IMR-90 (cell line): ENCODE data around the gene ATXN3. TPM values are rescaled to one million over a fixed set of nuclear protein-coding genes. Genes with fewer than 3 reads are reported as not detected.

Experiments used
- ATAC-seq: fragments of 200-7000 bp; cut with Tn5 transposase; 2 replicates; pipeline ENCODE4 v1.9.1; 2020; ENCODE audit warnings: low read depth, mild to moderate bottlenecking, moderate library complexity
- BruUV-seq: library from RNA; stranded (reverse); fragments of 400-500 nt; replicated peaks from 2 replicates; lab custom pipeline; 2021; lab: Mats Ljungman, UMichigan
- CTCF ChIA-PET: fragments of 300-600 bp; formaldehyde crosslinking; extraction: SDS; loops from one replicate; lab custom pipeline; 2021; ENCODE audit warnings: antibody characterized with exemption; lab: Yijun Ruan, JAX
- POLR2A ChIA-PET: fragments of 300-600 bp; sonication (Branson Sonifier 250); formaldehyde crosslinking; loops from one replicate; lab custom pipeline; 2022; ENCODE audit warnings: antibody characterized with exemption; ENCODE audit not compliant: unreplicated experiment; lab: Charles Lee
- DNase-seq: peaks from one replicate; pipeline ENCODE4 v3.0.0; 2013
- H2AFZ ChIP-seq: replicated peaks from 2 replicates; pipeline ENCODE3; 2013; ENCODE audit warnings: low read length, mild to moderate bottlenecking; ENCODE audit not compliant: poor library complexity
- H2AK5ac ChIP-seq: 2 replicates; pipeline ENCODE4 v1.6.1; 2013; ENCODE audit warnings: low read depth, low read length, inconsistent platforms
- H2AK9ac ChIP-seq: replicated peaks from 2 replicates; pipeline ENCODE3; 2013; ENCODE audit warnings: mild to moderate bottlenecking, low read depth, low read length, moderate library complexity; ENCODE audit not compliant: poor library complexity
- H2BK120ac ChIP-seq: 2 replicates; pipeline ENCODE4 v1.6.1; 2013; ENCODE audit warnings: low read depth, low read length, inconsistent platforms
- H2BK15ac ChIP-seq: 3 replicates; pipeline ENCODE4 v1.6.1; 2013; ENCODE audit warnings: low read depth, low read length, inconsistent platforms
- H2BK20ac ChIP-seq: 2 replicates; pipeline ENCODE4 v1.6.1; 2013; ENCODE audit warnings: low read depth, mild to moderate bottlenecking, inconsistent platforms, low read length, moderate library complexity
- H2BK5ac ChIP-seq: 2 replicates; pipeline ENCODE4 v1.6.1; 2013; ENCODE audit warnings: mild to moderate bottlenecking, low read depth, low read length, inconsistent platforms; ENCODE audit not compliant: poor library complexity, severe bottlenecking
- H3K14ac ChIP-seq: replicated peaks from 2 replicates; pipeline ENCODE4 v1.6.1; 2013; ENCODE audit warnings: low read depth, low read length, inconsistent platforms
- H3K18ac ChIP-seq: 2 replicates; pipeline ENCODE4 v1.6.1; 2013; ENCODE audit warnings: low read depth, low read length, control low read depth
- H3K23ac ChIP-seq: 2 replicates; pipeline ENCODE4 v1.6.1; 2013; ENCODE audit warnings: low read depth, low read length, inconsistent platforms
- H3K27ac ChIP-seq: 2 replicates; pipeline ENCODE4 v1.5.1; 2013; ENCODE audit warnings: mild to moderate bottlenecking, control low read depth, low read length; ENCODE audit not compliant: insufficient read depth
- H3K27me3 ChIP-seq: 2 replicates; pipeline ENCODE4 v1.6.1; 2013; ENCODE audit warnings: low read length; ENCODE audit not compliant: control insufficient read depth, insufficient read depth
- H3K36me3 ChIP-seq: 2 replicates; pipeline ENCODE4 v1.6.1; 2013; ENCODE audit warnings: low read length, mixed read lengths; ENCODE audit not compliant: control insufficient read depth, insufficient read depth
- H3K4ac ChIP-seq: 2 replicates; pipeline ENCODE4 v1.6.1; 2013; ENCODE audit warnings: low read depth, low read length, inconsistent platforms
- H3K4me1 ChIP-seq: 2 replicates; pipeline ENCODE4 v1.6.1; 2013; ENCODE audit warnings: low read length, mixed read lengths; ENCODE audit not compliant: control insufficient read depth, insufficient read depth
- H3K4me2 ChIP-seq: 2 replicates; pipeline ENCODE4 v1.6.1; 2013; ENCODE audit warnings: low read depth, mild to moderate bottlenecking, control low read depth, low read length, moderate library complexity
- H3K4me3 ChIP-seq: 2 replicates; pipeline ENCODE4 v1.5.1; 2013; ENCODE audit warnings: low read depth, mild to moderate bottlenecking, control low read depth, low read length, moderate library complexity; ENCODE audit not compliant: insufficient read depth
- H3K56ac ChIP-seq: 2 replicates; pipeline ENCODE4 v1.6.1; 2013; ENCODE audit warnings: low read length, inconsistent platforms; ENCODE audit not compliant: insufficient read depth; ENCODE audit errors: extremely low read depth
- H3K79me1 ChIP-seq, 2 experiments: 2 replicates each; pipeline ENCODE4 v1.6.1; 2013; ENCODE audit warnings: low read length in 2 of 2, inconsistent platforms in 1 of 2, low read depth in 1 of 2
- H3K9ac ChIP-seq: 2 replicates; pipeline ENCODE4 v1.6.1; 2013; ENCODE audit warnings: low read depth, low read length, control low read depth
- H3K9me1 ChIP-seq: 2 replicates; pipeline ENCODE4 v1.6.1; 2013; ENCODE audit warnings: low read length, inconsistent platforms; ENCODE audit not compliant: insufficient read depth
- H3K9me3 ChIP-seq: 2 replicates; pipeline ENCODE4 v1.6.1; 2013; ENCODE audit warnings: low read length; ENCODE audit not compliant: control insufficient read depth, insufficient read depth
- H4K20me1 ChIP-seq: 2 replicates; pipeline ENCODE4 v1.6.1; 2013; ENCODE audit warnings: low read length, inconsistent platforms; ENCODE audit not compliant: insufficient read depth
- H4K5ac ChIP-seq: 2 replicates; pipeline ENCODE4 v1.6.1; 2013; ENCODE audit warnings: mild to moderate bottlenecking, low read depth, low read length, control low read depth
- H4K8ac ChIP-seq, 2 experiments: 2 replicates each; pipeline ENCODE4 v1.6.1; 2013; ENCODE audit warnings: low read depth in 2 of 2, low read length in 2 of 2, control low read depth in 1 of 2, inconsistent platforms in 1 of 2
- H4K91ac ChIP-seq: 2 replicates; pipeline ENCODE4 v1.6.1; 2013; ENCODE audit warnings: low read depth, low read length, inconsistent platforms; ENCODE audit not compliant: insufficient read depth
- BHLHE40 ChIP-seq: fragments of 150-350 bp; IDR thresholded peaks from 2 replicates; pipeline ENCODE4 v1.6.1; 2016; ENCODE audit warnings: mild to moderate bottlenecking, low read depth, low read length
- CEBPB ChIP-seq: IDR thresholded peaks from 2 replicates; pipeline ENCODE4 v1.6.1; 2012; ENCODE audit warnings: low read depth, low read length, improper control_type of control experiment
- CHD1 ChIP-seq: IDR thresholded peaks from 2 replicates; pipeline ENCODE4 v1.6.1; 2012; ENCODE audit warnings: low read depth, low read length, improper control_type of control experiment
- FOS ChIP-seq: fragments of 150-350 bp; IDR thresholded peaks from 2 replicates; pipeline ENCODE4 v1.6.1; 2016; ENCODE audit warnings: low read depth, low read length
- MAFK ChIP-seq: IDR thresholded peaks from 2 replicates; pipeline ENCODE4 v1.6.1; 2012; ENCODE audit warnings: low read depth, low read length, improper control_type of control experiment
- MAZ ChIP-seq: IDR thresholded peaks from 2 replicates; pipeline ENCODE4 v1.6.1; 2012; ENCODE audit warnings: low read depth, mild to moderate bottlenecking, low read length, improper control_type of control experiment, moderate library complexity, borderline replicate concordance
- MXI1 ChIP-seq: IDR thresholded peaks from 2 replicates; pipeline ENCODE4 v1.6.1; 2012; ENCODE audit warnings: low read depth, mild to moderate bottlenecking, low read length, moderate library complexity, borderline replicate concordance
- NFE2L2 ChIP-seq: fragments of 150-350 bp; IDR thresholded peaks from 2 replicates; pipeline ENCODE4 v1.6.1; 2016; ENCODE audit warnings: low read depth, mild to moderate bottlenecking, low read length
- POLR2A ChIP-seq: IDR thresholded peaks from 2 replicates; pipeline ENCODE4 v1.6.1; 2012; ENCODE audit warnings: mild to moderate bottlenecking, low read depth, low read length
- RAD21 ChIP-seq: IDR thresholded peaks from 2 replicates; pipeline ENCODE4 v1.6.1; 2012; ENCODE audit warnings: low read length, improper control_type of control experiment
- RCOR1 ChIP-seq: IDR thresholded peaks from 2 replicates; pipeline ENCODE4 v1.6.1; 2012; ENCODE audit warnings: mild to moderate bottlenecking, low read length, improper control_type of control experiment; ENCODE audit not compliant: insufficient replicate concordance
- SMC3 ChIP-seq: fragments of 150-350 bp; IDR thresholded peaks from 2 replicates; pipeline ENCODE4 v1.6.1; 2016; ENCODE audit warnings: low read depth, mild to moderate bottlenecking, antibody characterized with exemption, low read length, moderate library complexity
- WGBS, 2 experiments: methylation state at CpG; one replicate each; pipeline versions ENCODE4 v1.1.5 to v1.1.7; 2013; ENCODE audit warnings: missing lambda C conversion rate in 2 of 2; ENCODE audit not compliant: insufficient read length in 1 of 2; ENCODE audit errors: extremely low coverage in 2 of 2; 5-methylcytosine and 5-hydroxymethylcytosine counted together
- dilution Hi-C: fragments of 300-500 bp; cut with HindIII; formaldehyde crosslinking; loops from one replicate; pipeline ENCODE4 v1.14.3; 2018; ENCODE audit warnings: low sequenced_read_pairs; ENCODE audit not compliant: unreplicated experiment
- in situ Hi-C: fragments of 300-500 bp; cut with MboI; formaldehyde crosslinking; loops from 3 replicates; pipeline ENCODE4 v1.14.3; 2019; ENCODE audit warnings: low sequenced_read_pairs, inconsistent platforms, mixed read lengths
- intact Hi-C: fragments of 100-400 bp; cut with micrococcal nuclease; formaldehyde crosslinking; loops from 2 replicates; pipeline ENCODE4 v1.10.0; 2022
- polyA plus RNA-seq, 3 experiments: library from polyadenylated mRNA; depleted of rRNA; stranded (reverse); fragments of >200 nt; gene quantifications; 2 replicates each; pipeline ENCODE4 v1.2.3, GENCODE V29; 2012; ENCODE audit warnings: low replicate concordance in 1 of 3
- total RNA-seq: library from RNA; depleted of rRNA; stranded (reverse); fragments of >200 nt; gene quantifications from 2 replicates; pipeline ENCODE4 v1.2.3, GENCODE V29; 2012
- TF ChIP-seq, protein P1 (sequence below): conservative IDR thresholded peaks from 2 replicates; pipeline ENCODE4 v1.5.1; 2012; ENCODE audit warnings: mild to moderate bottlenecking, low read depth, low read length, improper control_type of control experiment
- TF ChIP-seq, protein P2 (sequence below): fragments of 150-350 bp; IDR thresholded peaks from 2 replicates; pipeline ENCODE4 v1.6.1; 2016; ENCODE audit warnings: low read depth, mild to moderate bottlenecking, low read length, moderate library complexity, borderline replicate concordance
- TF ChIP-seq, protein P3 (sequence below): fragments of 150-350 bp; IDR thresholded peaks from 2 replicates; pipeline ENCODE4 v1.6.1; 2017; ENCODE audit warnings: mild to moderate bottlenecking, antibody characterized with exemption, low read length, low read depth

The ATXN3 gene
- total and polyA plus RNA-seq, 2 of the 4 experiments (the other 2 are of a cell fraction) = 9.0 to 13.9 TPM

DNA sequence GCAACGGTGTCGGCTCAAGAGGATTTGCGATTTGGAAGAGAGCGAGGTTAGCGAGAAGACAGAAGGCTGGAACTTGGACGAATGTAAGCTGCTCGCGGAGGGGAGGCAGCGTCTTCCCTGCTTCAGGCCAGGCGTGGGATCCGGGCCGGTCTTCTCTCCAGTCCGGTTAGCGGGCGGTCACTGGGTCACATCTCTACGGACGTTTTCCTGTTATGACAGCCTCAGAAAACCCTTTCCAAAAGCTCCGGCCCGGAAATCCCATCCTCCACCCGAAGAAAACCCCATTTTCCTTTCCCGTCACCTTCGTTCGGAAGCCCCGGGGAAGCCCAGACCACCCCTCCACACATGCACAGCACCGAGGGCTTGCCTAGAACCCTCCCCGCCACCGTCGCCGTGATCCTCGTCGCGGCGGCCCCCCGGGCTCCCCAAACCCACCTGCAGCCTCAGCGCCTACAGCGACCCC, 14.9 kb upstream of the ATXN3 start:
- Histone ChIP-seq H3K14ac (peak overlapping the region; percentile 2), H2BK20ac (no peak overlapping the region), H3K4me1 (peaks cover 2% of the 10 kb centered on the region; the same call in 1 of the 2 replicates), H3K9me1 (no peaks in the 10 kb centered on the region; the same call in 1 of the 2 replicates), H3K23ac (peak overlapping the region; percentile 4; the same call in 1 of the 2 replicates), H2AK5ac (peak overlapping the region; percentile 2; the same call in 1 of the 2 replicates), H3K56ac (peak overlapping the region; percentile 93), H3K18ac (peak overlapping the region; percentile 24), H2AFZ (peak overlapping the region; percentile 100), H3K27me3 (no peaks in the 10 kb centered on the region), H3K27ac (peak overlapping the region; percentile 98), H2BK120ac (peak overlapping the region; percentile 96), H2AK9ac (peak overlapping the region; percentile 97), H3K4ac (peak overlapping the region; percentile 99), H3K79me1 (peaks cover 24 to 67% of the 10 kb centered on the region in 2 experiments), H3K36me3 (peaks cover 3% of the 10 kb centered on the region; the same call in 1 of the 2 replicates), H3K4me2 (peak overlapping the region; percentile 65), H3K9ac (peak overlapping the region; percentile 97), H3K4me3 (peak overlapping the region; percentile 95), H4K91ac (peak overlapping the region; percentile 46), H4K8ac (peak overlapping the region in 1 of 2 experiments; percentile 98; a peak in 2 of 4 replicates), H3K9me3 (no peaks in the 10 kb centered on the region), H4K20me1 (no peaks in the 10 kb centered on the region; the same call in 1 of the 2 replicates), H4K5ac (peak overlapping the region; percentile 13), H2BK5ac (peak overlapping the region; percentile 51), H2BK15ac (no peak overlapping the region)
- ChIA-PET CTCF (interaction anchor here (1.4 kb wide), 1 partner anchor 15 kb away, joined by 14 read pairs; the partner anchor contains the start of gene ATXN3), POLR2A (interaction anchor here (0.6 to 1.7 kb wide), 3 partner anchors 15 to 337 kb away, joined by 3 to 8 read pairs (median 6); partner anchors contain the start of gene ATXN3)
- DNase-seq (peak; percentile 43), ATAC-seq (peak; percentile 41)
- no TSS peak for BruUV-seq
- dilution Hi-C loops (no loop called here), in situ Hi-C loops (loop anchor here (5.0 to 10.0 kb wide), 3 partner anchors 336 to 674 kb away; partner anchors contain the start of gene GOLGA5), intact Hi-C loops (loop anchor here (5.0 kb wide), 1 partner anchor 469 kb away; no protein-coding TSS in a partner anchor)
- 0% methylated on average over 12 of the region's 36 CpGs; no CpG with 5 or more reads in 1 of the 2 experiments for WGBS, 2 experiments
- TF ChIP-seq MXI1 (no peak), NFE2L2 (no peak), RAD21 (no peak), MAZ (no peak; the same call in 1 of the 2 replicates), CEBPB (no peak), CHD1 (no peak), FOS (no peak), MAFK (no peak), RCOR1 (no peak), POLR2A (no peak), SMC3 (no peak), BHLHE40 (no peak)
- TF ChIP-seq, protein P1, sequence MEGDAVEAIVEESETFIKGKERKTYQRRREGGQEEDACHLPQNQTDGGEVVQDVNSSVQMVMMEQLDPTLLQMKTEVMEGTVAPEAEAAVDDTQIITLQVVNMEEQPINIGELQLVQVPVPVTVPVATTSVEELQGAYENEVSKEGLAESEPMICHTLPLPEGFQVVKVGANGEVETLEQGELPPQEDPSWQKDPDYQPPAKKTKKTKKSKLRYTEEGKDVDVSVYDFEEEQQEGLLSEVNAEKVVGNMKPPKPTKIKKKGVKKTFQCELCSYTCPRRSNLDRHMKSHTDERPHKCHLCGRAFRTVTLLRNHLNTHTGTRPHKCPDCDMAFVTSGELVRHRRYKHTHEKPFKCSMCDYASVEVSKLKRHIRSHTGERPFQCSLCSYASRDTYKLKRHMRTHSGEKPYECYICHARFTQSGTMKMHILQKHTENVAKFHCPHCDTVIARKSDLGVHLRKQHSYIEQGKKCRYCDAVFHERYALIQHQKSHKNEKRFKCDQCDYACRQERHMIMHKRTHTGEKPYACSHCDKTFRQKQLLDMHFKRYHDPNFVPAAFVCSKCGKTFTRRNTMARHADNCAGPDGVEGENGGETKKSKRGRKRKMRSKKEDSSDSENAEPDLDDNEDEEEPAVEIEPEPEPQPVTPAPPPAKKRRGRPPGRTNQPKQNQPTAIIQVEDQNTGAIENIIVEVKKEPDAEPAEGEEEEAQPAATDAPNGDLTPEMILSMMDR = no peak
- TF ChIP-seq, protein P2, sequence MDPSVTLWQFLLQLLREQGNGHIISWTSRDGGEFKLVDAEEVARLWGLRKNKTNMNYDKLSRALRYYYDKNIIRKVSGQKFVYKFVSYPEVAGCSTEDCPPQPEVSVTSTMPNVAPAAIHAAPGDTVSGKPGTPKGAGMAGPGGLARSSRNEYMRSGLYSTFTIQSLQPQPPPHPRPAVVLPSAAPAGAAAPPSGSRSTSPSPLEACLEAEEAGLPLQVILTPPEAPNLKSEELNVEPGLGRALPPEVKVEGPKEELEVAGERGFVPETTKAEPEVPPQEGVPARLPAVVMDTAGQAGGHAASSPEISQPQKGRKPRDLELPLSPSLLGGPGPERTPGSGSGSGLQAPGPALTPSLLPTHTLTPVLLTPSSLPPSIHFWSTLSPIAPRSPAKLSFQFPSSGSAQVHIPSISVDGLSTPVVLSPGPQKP = no peak
- TF ChIP-seq, protein P3, sequence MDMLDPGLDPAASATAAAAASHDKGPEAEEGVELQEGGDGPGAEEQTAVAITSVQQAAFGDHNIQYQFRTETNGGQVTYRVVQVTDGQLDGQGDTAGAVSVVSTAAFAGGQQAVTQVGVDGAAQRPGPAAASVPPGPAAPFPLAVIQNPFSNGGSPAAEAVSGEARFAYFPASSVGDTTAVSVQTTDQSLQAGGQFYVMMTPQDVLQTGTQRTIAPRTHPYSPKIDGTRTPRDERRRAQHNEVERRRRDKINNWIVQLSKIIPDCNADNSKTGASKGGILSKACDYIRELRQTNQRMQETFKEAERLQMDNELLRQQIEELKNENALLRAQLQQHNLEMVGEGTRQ = no peak
